Mucosa of stomach (tissue), 1 donor: Measurements from ENCODE around the gene OR11H6.
"Not testable (repeated sequence)": the region's sequence is repeated elsewhere in the genome, so short reads cannot be mapped to it uniquely, and the experiment has no call there.

ENCODE experiments used
- H3K27me3 ChIP-seq: one replicate; pipeline ENCODE4 v1.7.0; 2013; ENCODE audit warnings: mild to moderate bottlenecking, low read length; ENCODE audit not compliant: control insufficient read depth, insufficient read depth
- H3K36me3 ChIP-seq: one replicate; pipeline ENCODE4 v1.7.0; 2013; ENCODE audit warnings: low read length; ENCODE audit not compliant: control insufficient read depth, insufficient read depth
- H3K4me1 ChIP-seq: one replicate; pipeline ENCODE4 v1.7.0; 2013; ENCODE audit warnings: mild to moderate bottlenecking, low read length; ENCODE audit not compliant: control insufficient read depth, insufficient read depth
- H3K4me3 ChIP-seq: one replicate; pipeline ENCODE4 v1.7.0; 2013; ENCODE audit warnings: low read length
- H3K9ac ChIP-seq: one replicate; pipeline ENCODE4 v1.7.0; 2013; ENCODE audit warnings: mild to moderate bottlenecking, low read length, moderate library complexity
- H3K9me3 ChIP-seq: one replicate; pipeline ENCODE4 v1.7.0; 2013; ENCODE audit warnings: mild to moderate bottlenecking, low read length, moderate library complexity; ENCODE audit not compliant: control insufficient read depth
- donor health status: Pancreatic carcinoma.

The OR11H6 gene

GRCh38 chr14:20197459-20197858, 26.1 kb upstream of the OR11H6 start:
- Histone ChIP-seq H3K4me3 (no peak overlapping the region), H3K36me3 (no peaks in the 10 kb centered on the region), H3K9me3 (no peaks in the 10 kb centered on the region), H3K27me3 (no peaks in the 10 kb centered on the region), H3K4me1 (no peaks in the 10 kb centered on the region), H3K9ac (no peak overlapping the region)

- H3K36me3 ChIP-seq = no peaks in the 10 kb centered on the region
- H3K4me1 ChIP-seq = no peaks in the 10 kb centered on the region
- H3K27me3 ChIP-seq = no peaks in the 10 kb centered on the region
- no peak overlapping the region for H3K4me3 ChIP-seq
- no peaks in the 10 kb centered on the region for H3K9me3 ChIP-seq
- H3K9ac ChIP-seq = no peak overlapping the region
These were observed 24.5 kb upstream of the OR11H6 start for GRCh38 chr14:20198991-20199390.

DNA sequence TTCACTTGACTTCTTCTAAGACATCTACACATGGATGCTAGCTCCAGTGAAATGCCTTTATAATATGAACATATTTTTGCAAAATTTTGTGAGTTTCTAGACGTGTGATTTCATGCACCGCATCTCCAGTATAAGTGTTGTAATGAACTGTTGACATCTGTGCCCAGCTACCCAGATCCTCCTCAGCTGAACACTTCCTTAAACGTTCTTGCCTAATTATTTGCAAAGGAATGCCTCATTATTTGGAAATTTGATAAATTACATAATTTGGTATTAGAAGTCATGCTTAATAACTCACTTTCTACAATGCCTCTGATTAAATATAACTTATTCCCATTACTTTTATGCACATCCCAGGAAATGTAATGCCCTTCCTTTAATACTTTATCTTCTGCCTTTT, 18.8 kb upstream of the OR11H6 start:
- H3K36me3 ChIP-seq = no peaks in the 10 kb centered on the region
- H3K4me3 ChIP-seq = no peak overlapping the region
- no peaks in the 10 kb centered on the region for H3K9me3 ChIP-seq
- no peaks in the 10 kb centered on the region for H3K27me3 ChIP-seq
- H3K9ac ChIP-seq = no peak overlapping the region
- H3K4me1 ChIP-seq = no peaks in the 10 kb centered on the region

GRCh38 chr14:20209595-20209994, 13.9 kb upstream of the OR11H6 start:
- Histone ChIP-seq H3K4me3 (no peak overlapping the region), H3K9me3 (no peaks in the 10 kb centered on the region), H3K27me3 (no peaks in the 10 kb centered on the region), H3K4me1 (no peaks in the 10 kb centered on the region), H3K9ac (no peak overlapping the region), H3K36me3 (no peaks in the 10 kb centered on the region)

- H3K4me1 ChIP-seq, H3K9ac ChIP-seq, H3K4me3 ChIP-seq, H3K9me3 ChIP-seq, H3K27me3 ChIP-seq, H3K36me3 ChIP-seq: not testable (repeated sequence)
These were observed 11.1 kb upstream of the OR11H6 start for GRCh38 chr14:20212406-20212805.

- Histone ChIP-seq H3K9ac (no peak overlapping the region), H3K4me1 (no peaks in the 10 kb centered on the region), H3K9me3 (no peaks in the 10 kb centered on the region), H3K36me3 (no peaks in the 10 kb centered on the region), H3K4me3 (no peak overlapping the region), H3K27me3 (no peaks in the 10 kb centered on the region)
These were observed 8.3 kb upstream of the OR11H6 start for GRCh38 chr14:20215196-20215595.

DNA sequence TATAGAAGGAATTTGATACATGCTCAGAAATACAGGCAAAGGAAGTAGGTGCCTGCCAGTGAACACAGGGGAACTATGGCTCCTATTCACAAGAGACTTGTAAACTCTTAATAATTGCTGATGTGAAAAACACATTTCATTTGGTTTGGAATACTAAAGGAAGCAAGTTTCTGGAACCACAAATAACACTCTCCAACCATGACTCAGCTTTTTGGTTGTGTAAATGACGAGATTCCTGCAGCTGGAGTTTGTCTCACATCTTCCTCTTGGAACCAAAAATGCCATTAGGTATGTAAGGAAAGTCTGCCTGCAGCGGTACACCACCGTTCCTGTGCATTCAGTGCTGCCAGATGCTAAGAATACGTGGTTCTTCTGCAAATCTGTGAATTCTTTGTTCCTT, 4.5 kb upstream of the OR11H6 start:
- Histone ChIP-seq H3K36me3 (no peaks in the 10 kb centered on the region), H3K4me3 (no peak overlapping the region), H3K4me1 (no peaks in the 10 kb centered on the region), H3K9ac (no peak overlapping the region), H3K9me3 (no peaks in the 10 kb centered on the region), H3K27me3 (no peaks in the 10 kb centered on the region)

GRCh38 chr14:20228681-20229080, 5.2 kb downstream of the OR11H6 start, which contains the start of gene OR11H7:
TSS of gene OR11H7 (plus strand) at chr14:20228981.
- H3K36me3 ChIP-seq = no peaks in the 10 kb centered on the region
- H3K4me3 ChIP-seq = no peak within 1 kb of the TSS
- no peak within 1 kb of the TSS for H3K9ac ChIP-seq
- no peaks in the 10 kb centered on the region for H3K27me3 ChIP-seq
- H3K4me1 ChIP-seq = no peaks in the 10 kb centered on the region
- H3K9me3 ChIP-seq = no peaks in the 10 kb centered on the region

DNA sequence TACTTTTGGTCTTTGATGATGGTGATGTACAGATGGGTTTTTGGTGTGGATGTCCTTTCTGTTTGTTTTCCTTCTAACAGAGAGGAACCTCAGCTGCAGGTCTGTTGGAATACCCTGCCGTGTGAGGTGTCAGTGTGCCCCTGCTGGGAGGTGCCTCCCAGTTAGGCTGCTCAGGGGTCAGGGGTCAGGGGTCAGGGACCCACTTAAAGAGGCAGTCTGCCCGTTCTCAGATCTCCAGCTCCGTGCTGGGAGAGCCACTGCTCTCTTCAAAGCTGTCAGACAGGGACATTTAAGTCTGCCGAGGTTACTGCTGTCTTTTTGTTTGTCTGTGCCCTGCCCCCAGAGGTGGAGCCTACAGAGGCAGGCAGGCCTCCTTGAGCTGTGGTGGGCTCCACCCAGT, 11.9 kb downstream of the OR11H6 start:
- H3K4me1 ChIP-seq, H3K4me3 ChIP-seq, H3K9ac ChIP-seq, H3K27me3 ChIP-seq, H3K36me3 ChIP-seq, H3K9me3 ChIP-seq: not testable (repeated sequence)

GRCh38 chr14:20247646-20248246, 24.2 kb downstream of the OR11H6 start:
- Histone ChIP-seq H3K9me3 (no peaks in the 10 kb centered on the region), H3K36me3 (no peaks in the 10 kb centered on the region), H3K4me1 (no peaks in the 10 kb centered on the region), H3K27me3 (no peaks in the 10 kb centered on the region), H3K4me3 (no peak overlapping the region), H3K9ac (no peak overlapping the region)

DNA sequence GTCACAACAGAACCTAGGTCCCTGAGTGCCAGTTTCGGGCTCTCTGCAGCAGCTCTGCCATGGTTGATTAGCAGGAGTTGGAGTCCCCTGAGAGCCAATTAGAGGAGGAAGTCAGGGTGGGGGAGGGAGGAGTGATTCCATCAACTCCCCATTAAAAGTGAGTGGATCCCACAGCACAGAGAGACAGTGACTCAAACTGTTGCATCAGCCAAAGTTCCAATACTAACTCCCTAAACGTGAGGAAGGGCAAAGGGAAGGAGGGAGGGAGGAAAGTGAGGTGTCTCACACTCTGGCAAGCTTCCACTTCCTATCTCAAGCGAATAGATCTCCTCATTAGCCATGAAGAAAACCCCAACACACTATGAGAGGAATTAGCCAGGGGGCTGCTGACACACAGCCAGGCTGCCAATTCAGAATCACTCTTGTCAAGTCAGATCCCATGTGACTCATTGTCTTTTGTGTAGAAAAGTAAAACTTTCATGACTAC, 39.2 kb downstream of the OR11H6 start:
- Histone ChIP-seq H3K9ac (no peak overlapping the region), H3K9me3 (no peaks in the 10 kb centered on the region), H3K36me3 (no peaks in the 10 kb centered on the region), H3K27me3 (no peaks in the 10 kb centered on the region), H3K4me3 (no peak overlapping the region), H3K4me1 (no peaks in the 10 kb centered on the region)

GRCh38 chr14:20264361-20264760, 40.9 kb downstream of the OR11H6 start:
- H3K27me3 ChIP-seq, H3K4me3 ChIP-seq, H3K9me3 ChIP-seq, H3K36me3 ChIP-seq, H3K4me1 ChIP-seq, H3K9ac ChIP-seq: not testable (repeated sequence)

DNA sequence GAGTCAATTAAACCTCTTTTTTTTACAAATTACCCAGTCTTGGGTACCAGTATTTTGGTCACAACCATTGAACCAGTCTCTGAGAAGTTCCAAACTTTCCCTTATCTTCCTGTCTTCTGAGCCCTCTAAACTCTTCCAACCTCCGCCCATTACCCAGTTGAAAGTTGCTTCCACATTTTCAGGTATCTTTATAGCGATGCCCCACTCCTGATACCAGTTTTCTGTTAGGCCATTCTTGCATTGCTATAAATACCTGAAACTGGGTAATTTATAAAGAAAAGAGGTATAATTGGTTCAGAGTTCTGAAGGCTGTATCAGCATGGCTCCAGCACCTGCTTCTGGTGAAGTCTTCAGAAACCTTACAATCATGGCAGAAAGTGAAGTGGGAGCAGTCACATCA, 50.6 kb downstream of the OR11H6 start:
- Histone ChIP-seq H3K36me3 (no peaks in the 10 kb centered on the region), H3K4me3 (no peak overlapping the region), H3K27me3 (no peaks in the 10 kb centered on the region), H3K9ac (no peak overlapping the region), H3K9me3 (no peaks in the 10 kb centered on the region), H3K4me1 (no peaks in the 10 kb centered on the region)
